MM.1S (cell line): ENCODE results near the gene RILPL1.

ENCODE experiments used
- DNase-seq: peaks from one replicate; pipeline ENCODE4 v3.0.0-alpha.2; 2015
- H2AFZ ChIP-seq: fragments of 300-600 bp; sonication (generic); 2 replicates; pipeline ENCODE4 v1.6.0; 2016; ENCODE audit warnings: antibody characterized with exemption, low read length
- H3F3A ChIP-seq: fragments of 300-600 bp; sonication (generic); 2 replicates; pipeline ENCODE4 v1.6.1; 2016; ENCODE audit warnings: mild to moderate bottlenecking, antibody characterized with exemption, low read length, moderate library complexity, mixed read lengths; ENCODE audit not compliant: insufficient read depth
- H3K27ac ChIP-seq: fragments of 300-600 bp; sonication (generic); 2 replicates; pipeline ENCODE4 v1.5.1; 2016; ENCODE audit warnings: mild to moderate bottlenecking, low read length
- H3K27me3 ChIP-seq: fragments of 300-600 bp; sonication (generic); replicated peaks from 2 replicates; pipeline ENCODE4 v1.6.0; 2016; ENCODE audit warnings: low read length; ENCODE audit not compliant: insufficient read depth
- H3K36me3 ChIP-seq: fragments of 300-600 bp; sonication (generic); replicated peaks from 2 replicates; pipeline ENCODE4 v1.6.1; 2016; ENCODE audit warnings: mild to moderate bottlenecking, low read length, mixed read lengths; ENCODE audit not compliant: insufficient read depth
- H3K4me1 ChIP-seq: fragments of 300-600 bp; sonication (generic); 2 replicates; pipeline ENCODE4 v1.6.1; 2016; ENCODE audit warnings: low read length, mixed read lengths
- H3K4me2 ChIP-seq: fragments of 300-600 bp; sonication (generic); 2 replicates; pipeline ENCODE4 v1.6.0; 2016; ENCODE audit warnings: low read depth, low read length
- H3K4me3 ChIP-seq: fragments of 300-600 bp; sonication (generic); 2 replicates; pipeline ENCODE4 v1.5.1; 2016; ENCODE audit warnings: low read length, mixed read lengths
- H3K79me2 ChIP-seq: fragments of 300-600 bp; sonication (generic); 2 replicates; pipeline ENCODE4 v1.6.1; 2016; ENCODE audit warnings: mixed run types, low read length, mixed read lengths
- H3K9ac ChIP-seq: fragments of 300-600 bp; sonication (generic); 2 replicates; pipeline ENCODE4 v1.6.1; 2016; ENCODE audit warnings: low read length, mixed read lengths
- H3K9me2 ChIP-seq: fragments of 300-600 bp; sonication (generic); replicated peaks from 2 replicates; pipeline ENCODE4 v1.6.1; 2016; ENCODE audit warnings: mild to moderate bottlenecking, low read length, mixed read lengths; ENCODE audit not compliant: insufficient read depth
- H3K9me3 ChIP-seq: fragments of 300-600 bp; sonication (generic); replicated peaks from 2 replicates; pipeline ENCODE4 v1.6.1; 2016; ENCODE audit warnings: mild to moderate bottlenecking, low read length, mixed read lengths; ENCODE audit not compliant: insufficient read depth
- H4K20me1 ChIP-seq: fragments of 300-600 bp; sonication (generic); 2 replicates; pipeline ENCODE4 v1.6.1; 2016; ENCODE audit warnings: mild to moderate bottlenecking, low read length, moderate library complexity, mixed read lengths; ENCODE audit not compliant: insufficient read depth
- EZH2 ChIP-seq: fragments of 300-600 bp; sonication (generic); optimal IDR thresholded peaks from 2 replicates; pipeline ENCODE3; 2017; ENCODE audit warnings: low read depth, mild to moderate bottlenecking, antibody characterized with exemption, low read length, mixed read lengths
- EZH2phosphoT487 ChIP-seq: fragments of 300-600 bp; sonication (generic); IDR thresholded peaks from 2 replicates; pipeline ENCODE4 v1.6.1; 2018; ENCODE audit warnings: antibody characterized with exemption, low read length
- TF ChIP-seq, protein P1 (sequence below): fragments of 300-600 bp; sonication (generic); IDR thresholded peaks from 2 replicates; pipeline ENCODE4 v1.5.1; 2016; ENCODE audit warnings: antibody characterized with exemption, low read length, mixed read lengths

The RILPL1 gene

DNA sequence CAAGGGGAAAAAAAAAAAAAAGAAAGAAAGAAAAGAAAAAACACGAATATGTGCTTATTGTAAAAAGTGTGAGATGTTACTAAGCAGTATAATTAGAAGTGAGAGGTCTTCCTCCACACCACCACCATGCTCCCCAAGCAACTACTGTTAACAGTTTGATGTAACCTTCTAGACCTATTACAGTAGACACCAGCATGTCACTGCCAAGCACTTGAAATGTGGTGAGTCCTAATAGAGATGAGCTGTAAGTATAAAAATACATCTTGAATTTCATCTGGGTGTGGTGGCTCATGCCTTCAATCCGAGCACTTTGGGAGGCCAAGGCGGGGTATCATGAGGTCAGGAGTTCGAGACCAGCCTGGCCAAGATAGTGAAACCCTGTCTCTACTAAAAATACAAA lies 83.7 kb downstream of the RILPL1 start:
- no peak for DNase-seq
- no peaks in the 10 kb centered on the region for H3K9me2 ChIP-seq
- no peak overlapping the region for H3K9ac ChIP-seq
- H3K4me3 ChIP-seq: no peak overlapping the region
- no peaks in the 10 kb centered on the region for H3K9me3 ChIP-seq
- H4K20me1 ChIP-seq: no peaks in the 10 kb centered on the region
- H3K79me2 ChIP-seq: no peaks in the 10 kb centered on the region
- H2AFZ ChIP-seq: no peak overlapping the region
- no peaks in the 10 kb centered on the region for H3K4me1 ChIP-seq
- TF ChIP-seq, protein P1, sequence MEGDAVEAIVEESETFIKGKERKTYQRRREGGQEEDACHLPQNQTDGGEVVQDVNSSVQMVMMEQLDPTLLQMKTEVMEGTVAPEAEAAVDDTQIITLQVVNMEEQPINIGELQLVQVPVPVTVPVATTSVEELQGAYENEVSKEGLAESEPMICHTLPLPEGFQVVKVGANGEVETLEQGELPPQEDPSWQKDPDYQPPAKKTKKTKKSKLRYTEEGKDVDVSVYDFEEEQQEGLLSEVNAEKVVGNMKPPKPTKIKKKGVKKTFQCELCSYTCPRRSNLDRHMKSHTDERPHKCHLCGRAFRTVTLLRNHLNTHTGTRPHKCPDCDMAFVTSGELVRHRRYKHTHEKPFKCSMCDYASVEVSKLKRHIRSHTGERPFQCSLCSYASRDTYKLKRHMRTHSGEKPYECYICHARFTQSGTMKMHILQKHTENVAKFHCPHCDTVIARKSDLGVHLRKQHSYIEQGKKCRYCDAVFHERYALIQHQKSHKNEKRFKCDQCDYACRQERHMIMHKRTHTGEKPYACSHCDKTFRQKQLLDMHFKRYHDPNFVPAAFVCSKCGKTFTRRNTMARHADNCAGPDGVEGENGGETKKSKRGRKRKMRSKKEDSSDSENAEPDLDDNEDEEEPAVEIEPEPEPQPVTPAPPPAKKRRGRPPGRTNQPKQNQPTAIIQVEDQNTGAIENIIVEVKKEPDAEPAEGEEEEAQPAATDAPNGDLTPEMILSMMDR: no peak
- TF ChIP-seq EZH2phosphoT487 (no peak), EZH2 (no peak)
- H3K27ac ChIP-seq: no peak overlapping the region
- H3K27me3 ChIP-seq: no peaks in the 10 kb centered on the region
- H3F3A ChIP-seq: no peaks in the 10 kb centered on the region
- H3K36me3 ChIP-seq: no peaks in the 10 kb centered on the region
- H3K4me2 ChIP-seq: no peak overlapping the region

- H2AFZ ChIP-seq: no peak overlapping the region
- no peaks in the 10 kb centered on the region for H3K9me3 ChIP-seq
- H3K4me3 ChIP-seq: no peak overlapping the region
- H3K27ac ChIP-seq: no peak overlapping the region
- TF ChIP-seq, protein P1: no peak
- TF ChIP-seq EZH2 (no peak), EZH2phosphoT487 (no peak)
- no peaks in the 10 kb centered on the region for H3K9me2 ChIP-seq
- H3K36me3 ChIP-seq: no peaks in the 10 kb centered on the region
- no peaks in the 10 kb centered on the region for H3K4me1 ChIP-seq
- no peak overlapping the region for H3K9ac ChIP-seq
- H4K20me1 ChIP-seq: no peaks in the 10 kb centered on the region
- DNase-seq: no peak
- no peaks in the 10 kb centered on the region for H3K27me3 ChIP-seq
- H3K79me2 ChIP-seq: no peaks in the 10 kb centered on the region
- no peaks in the 10 kb centered on the region for H3F3A ChIP-seq
- no peak overlapping the region for H3K4me2 ChIP-seq
Observed at GRCh38 chr12:123449249-123449733, 84.2 kb downstream of the RILPL1 start.

DNA sequence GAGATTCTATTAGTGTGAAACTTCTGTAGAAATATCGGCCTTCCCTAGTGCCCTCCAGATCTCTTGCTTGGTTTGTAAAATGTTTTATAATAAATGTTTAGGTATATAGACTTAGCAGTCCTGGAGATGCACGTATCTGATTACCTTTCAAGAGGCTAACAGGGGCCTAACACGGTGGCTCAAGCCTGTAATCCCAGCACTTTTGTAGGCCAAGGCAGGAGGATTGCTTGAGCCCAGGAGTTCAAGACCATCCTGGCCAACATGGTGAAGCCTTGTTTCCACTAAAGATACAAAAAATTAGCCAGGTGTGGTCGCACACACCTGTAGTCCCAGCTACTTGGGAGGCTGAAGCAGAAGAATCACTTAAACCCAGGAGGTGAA lies 87.2 kb downstream of the RILPL1 start:
- no peak overlapping the region for H3K27ac ChIP-seq
- H3K79me2 ChIP-seq: no peaks in the 10 kb centered on the region
- H3K4me3 ChIP-seq: no peak overlapping the region
- peaks cover 7% of the 10 kb centered on the region for H3F3A ChIP-seq
- no peaks in the 10 kb centered on the region for H3K4me1 ChIP-seq
- no peak overlapping the region for H2AFZ ChIP-seq
- H3K9me3 ChIP-seq: no peaks in the 10 kb centered on the region
- no peaks in the 10 kb centered on the region for H3K27me3 ChIP-seq
- no peaks in the 10 kb centered on the region for H3K9me2 ChIP-seq
- H3K36me3 ChIP-seq: no peaks in the 10 kb centered on the region
- no peak overlapping the region for H3K9ac ChIP-seq
- TF ChIP-seq EZH2 (no peak), EZH2phosphoT487 (no peak)
- TF ChIP-seq, protein P1: no peak
- H4K20me1 ChIP-seq: no peaks in the 10 kb centered on the region
- no peak for DNase-seq
- H3K4me2 ChIP-seq: no peak overlapping the region
